Measurements from ENCODE around the gene FN1.

DNA sequence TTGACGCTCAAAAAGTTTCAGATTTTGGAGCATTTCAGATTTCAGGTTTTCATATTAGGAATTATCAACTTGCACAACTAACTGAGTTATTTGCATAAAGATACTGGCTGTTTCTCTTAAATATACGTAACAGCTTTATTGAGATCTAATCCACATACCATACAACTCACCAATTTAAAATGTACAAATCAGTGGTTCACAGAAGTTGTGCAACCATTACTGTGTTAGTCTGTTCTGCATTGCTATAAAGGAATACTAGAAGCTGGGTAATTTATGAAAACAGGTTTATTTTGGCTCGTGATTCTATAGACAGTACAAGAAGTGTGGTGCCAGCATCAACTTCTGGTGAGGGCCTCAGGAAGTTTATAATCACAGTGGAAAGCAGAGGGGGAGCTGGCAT, 115.8 kb downstream of the FN1 start:
- TF ChIP-seq POLR2A (IDR thresholded peaks at IDR 0.05; ENCODE audit: low read length): no peak
- no peak for TF ChIP-seq CTCF (IDR thresholded peaks at IDR 0.05)

Data from A549 (cell line).